Measurements from ENCODE around the gene LCMT2. TPM values are rescaled to one million over a fixed set of nuclear protein-coding genes. Genes with fewer than 3 reads are reported as not detected.

The LCMT2 gene
- total and polyA plus RNA-seq, 2 experiments from 2014 or later: 2.3 to 7.1 TPM

- Histone ChIP-seq H3K36me3 (ENCODE audit: insufficient read depth) (no peaks in the 10 kb centered on the region), H2AFZ (peak overlapping the region; percentile 52; the same call in 1 of the 2 replicates), H3K79me2 (replicated peaks; ENCODE audit: insufficient read depth) (no peaks in the 10 kb centered on the region), H3K4me2 (no peak overlapping the region), H4K20me1 (replicated peaks; ENCODE audit: insufficient read depth) (no peaks in the 10 kb centered on the region), H3K27ac (ENCODE audit: low read depth) (no peak overlapping the region), H3K4me1 (ENCODE audit: insufficient read depth) (no peaks in the 10 kb centered on the region), H3F3A (replicated peaks; ENCODE audit: low read depth) (no peaks in the 10 kb centered on the region), H3K9me2 (ENCODE audit: insufficient read depth) (peaks cover 3% of the 10 kb centered on the region; the same call in 1 of the 2 replicates), H3K4me3 (no peak overlapping the region), H3K27me3 (ENCODE audit: insufficient read depth) (no peaks in the 10 kb centered on the region)
- no peak overlapping the region for H3K4me3 Mint-ChIP-seq
- ATAC-seq (no peak), DNase-seq (ENCODE audit: low spot score) (no peak)
- peaks cover 2% of the 10 kb centered on the region for H3K27me3 Mint-ChIP-seq (ENCODE audit: insufficient read depth, low read depth, poor library complexity)
- H3K36me3 Mint-ChIP-seq (ENCODE audit: low read depth): no peaks in the 10 kb centered on the region
- peaks cover 4% of the 10 kb centered on the region; the same call in 2 of the 3 replicates for H3K4me1 Mint-ChIP-seq
- H3K27ac Mint-ChIP-seq: no peak overlapping the region
- no peak for TF ChIP-seq CREB1 (CRISPR knock-in tag; IDR thresholded peaks at IDR 0.05; ENCODE audit: low read depth)
- TF ChIP-seq STAT1 (IDR thresholded peaks at IDR 0.05; ENCODE audit: unreplicated experiment): no peak
- TF ChIP-seq POLR2AphosphoS5 (IDR thresholded peaks at IDR 0.05; ENCODE audit: low read depth): no peak
- TF ChIP-seq ZNF331 (CRISPR knock-in tag; IDR thresholded peaks at IDR 0.05; ENCODE audit: low read depth): no peak
- TF ChIP-seq, protein P1, sequence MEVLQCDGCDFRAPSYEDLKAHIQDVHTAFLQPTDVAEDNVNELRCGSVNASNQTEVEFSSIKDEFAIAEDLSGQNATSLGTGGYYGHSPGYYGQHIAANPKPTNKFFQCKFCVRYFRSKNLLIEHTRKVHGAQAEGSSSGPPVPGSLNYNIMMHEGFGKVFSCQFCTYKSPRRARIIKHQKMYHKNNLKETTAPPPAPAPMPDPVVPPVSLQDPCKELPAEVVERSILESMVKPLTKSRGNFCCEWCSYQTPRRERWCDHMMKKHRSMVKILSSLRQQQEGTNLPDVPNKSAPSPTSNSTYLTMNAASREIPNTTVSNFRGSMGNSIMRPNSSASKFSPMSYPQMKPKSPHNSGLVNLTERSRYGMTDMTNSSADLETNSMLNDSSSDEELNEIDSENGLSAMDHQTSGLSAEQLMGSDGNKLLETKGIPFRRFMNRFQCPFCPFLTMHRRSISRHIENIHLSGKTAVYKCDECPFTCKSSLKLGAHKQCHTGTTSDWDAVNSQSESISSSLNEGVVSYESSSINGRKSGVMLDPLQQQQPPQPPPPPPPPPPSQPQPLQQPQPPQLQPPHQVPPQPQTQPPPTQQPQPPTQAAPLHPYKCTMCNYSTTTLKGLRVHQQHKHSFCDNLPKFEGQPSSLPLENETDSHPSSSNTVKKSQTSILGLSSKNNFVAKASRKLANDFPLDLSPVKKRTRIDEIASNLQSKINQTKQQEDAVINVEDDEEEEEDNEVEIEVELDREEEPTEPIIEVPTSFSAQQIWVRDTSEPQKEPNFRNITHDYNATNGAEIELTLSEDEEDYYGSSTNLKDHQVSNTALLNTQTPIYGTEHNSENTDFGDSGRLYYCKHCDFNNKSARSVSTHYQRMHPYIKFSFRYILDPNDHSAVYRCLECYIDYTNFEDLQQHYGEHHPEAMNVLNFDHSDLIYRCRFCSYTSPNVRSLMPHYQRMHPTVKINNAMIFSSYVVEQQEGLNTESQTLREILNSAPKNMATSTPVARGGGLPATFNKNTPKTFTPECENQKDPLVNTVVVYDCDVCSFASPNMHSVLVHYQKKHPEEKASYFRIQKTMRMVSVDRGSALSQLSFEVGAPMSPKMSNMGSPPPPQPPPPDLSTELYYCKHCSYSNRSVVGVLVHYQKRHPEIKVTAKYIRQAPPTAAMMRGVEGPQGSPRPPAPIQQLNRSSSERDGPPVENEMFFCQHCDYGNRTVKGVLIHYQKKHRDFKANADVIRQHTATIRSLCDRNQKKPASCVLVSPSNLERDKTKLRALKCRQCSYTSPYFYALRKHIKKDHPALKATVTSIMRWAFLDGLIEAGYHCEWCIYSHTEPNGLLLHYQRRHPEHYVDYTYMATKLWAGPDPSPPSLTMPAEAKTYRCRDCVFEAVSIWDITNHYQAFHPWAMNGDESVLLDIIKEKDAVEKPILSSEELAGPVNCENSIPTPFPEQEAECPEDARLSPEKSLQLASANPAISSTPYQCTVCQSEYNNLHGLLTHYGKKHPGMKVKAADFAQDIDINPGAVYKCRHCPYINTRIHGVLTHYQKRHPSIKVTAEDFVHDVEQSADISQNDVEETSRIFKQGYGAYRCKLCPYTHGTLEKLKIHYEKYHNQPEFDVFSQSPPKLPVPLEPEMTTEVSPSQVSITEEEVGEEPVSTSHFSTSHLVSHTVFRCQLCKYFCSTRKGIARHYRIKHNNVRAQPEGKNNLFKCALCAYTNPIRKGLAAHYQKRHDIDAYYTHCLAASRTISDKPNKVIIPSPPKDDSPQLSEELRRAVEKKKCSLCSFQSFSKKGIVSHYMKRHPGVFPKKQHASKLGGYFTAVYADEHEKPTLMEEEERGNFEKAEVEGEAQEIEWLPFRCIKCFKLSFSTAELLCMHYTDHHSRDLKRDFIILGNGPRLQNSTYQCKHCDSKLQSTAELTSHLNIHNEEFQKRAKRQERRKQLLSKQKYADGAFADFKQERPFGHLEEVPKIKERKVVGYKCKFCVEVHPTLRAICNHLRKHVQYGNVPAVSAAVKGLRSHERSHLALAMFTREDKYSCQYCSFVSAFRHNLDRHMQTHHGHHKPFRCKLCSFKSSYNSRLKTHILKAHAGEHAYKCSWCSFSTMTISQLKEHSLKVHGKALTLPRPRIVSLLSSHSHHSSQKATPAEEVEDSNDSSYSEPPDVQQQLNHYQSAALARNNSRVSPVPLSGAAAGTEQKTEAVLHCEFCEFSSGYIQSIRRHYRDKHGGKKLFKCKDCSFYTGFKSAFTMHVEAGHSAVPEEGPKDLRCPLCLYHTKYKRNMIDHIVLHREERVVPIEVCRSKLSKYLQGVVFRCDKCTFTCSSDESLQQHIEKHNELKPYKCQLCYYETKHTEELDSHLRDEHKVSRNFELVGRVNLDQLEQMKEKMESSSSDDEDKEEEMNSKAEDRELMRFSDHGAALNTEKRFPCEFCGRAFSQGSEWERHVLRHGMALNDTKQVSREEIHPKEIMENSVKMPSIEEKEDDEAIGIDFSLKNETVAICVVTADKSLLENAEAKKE (CRISPR knock-in tag; IDR thresholded peaks at IDR 0.05): no peak
- TF ChIP-seq EZH2phosphoT487 (IDR thresholded peaks at IDR 0.05; ENCODE audit: unreplicated experiment): no peak
- no peak for TF ChIP-seq NANOG (IDR thresholded peaks at IDR 0.05; ENCODE audit: borderline replicate concordance)
- no peak for TF ChIP-seq JUNB (IDR thresholded peaks at IDR 0.05; ENCODE audit: unreplicated experiment)
- no peak for TF ChIP-seq ZNF114 (CRISPR knock-in tag; IDR thresholded peaks at IDR 0.05)
- no peak for TF ChIP-seq EZH2 (IDR thresholded peaks at IDR 0.05; ENCODE audit: low read depth, unreplicated experiment)
- no peak for TF ChIP-seq REST (IDR thresholded peaks at IDR 0.05; ENCODE audit: unreplicated experiment)
- no peak for TF ChIP-seq ETS1 (IDR thresholded peaks at IDR 0.05)
- TF ChIP-seq CTCF (conservative IDR thresholded peaks at IDR 0.05; ENCODE audit: low read depth in 2 of 2): no peak
- H3K9me3 Mint-ChIP-seq: no peaks in the 10 kb centered on the region
These were observed 14.1 kb downstream of the LCMT2 start for GRCh38 chr15:43316016-43316970.

Measured in GM23338 (cell line).